ENCODE measurements around the gene REG3A.

DNA sequence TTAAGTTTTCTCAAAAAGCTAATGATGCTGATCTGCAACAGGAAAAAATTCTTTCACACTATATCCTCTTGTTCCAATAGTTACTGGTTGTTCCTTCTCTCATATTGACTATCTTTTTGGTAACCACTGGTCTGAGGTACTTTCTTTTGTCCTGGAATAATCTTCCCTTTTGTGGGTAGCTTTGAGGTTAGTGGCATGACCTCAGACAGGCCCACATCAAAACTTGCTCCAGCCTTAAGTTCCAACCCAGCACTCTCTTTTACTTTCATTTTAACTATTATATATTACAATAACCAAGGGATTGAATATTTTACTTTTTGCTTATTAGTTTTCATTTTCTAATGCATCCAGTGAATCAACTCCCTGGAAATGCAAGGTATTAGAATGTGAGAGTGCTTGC is 29.7 kb downstream of the REG3A start:
- TF ChIP-seq EZH2 (IDR thresholded peaks at IDR 0.05; ENCODE audit: insufficient read depth, low read length) (no peak), CTCF (IDR thresholded peaks at IDR 0.05; ENCODE audit: insufficient read depth, low read depth, low read length) (no peak)

All from astrocyte (in vitro differentiated cells and primary cell).